Neural progenitor cell (in vitro differentiated cells): ENCODE measurements around the gene NGF. TPM values are rescaled to one million over a fixed set of nuclear protein-coding genes. Genes with fewer than 3 reads are reported as not detected.

Experiments
- DNase-seq: peaks from one replicate; pipeline ENCODE4 v3.0.0-alpha.2; 2016; ENCODE audit warnings: low spot score
- H2AFZ ChIP-seq: fragments of 200-600 bp; sonication (generic); replicated peaks from 2 replicates; pipeline ENCODE4 v1.6.1; 2016; ENCODE audit warnings: antibody characterized with exemption
- H3F3A ChIP-seq: fragments of 200-600 bp; sonication (generic); 2 replicates; pipeline ENCODE4 v1.6.1; 2016; ENCODE audit warnings: antibody characterized with exemption, low read depth
- H3K27ac ChIP-seq: fragments of 200-600 bp; sonication (generic); 2 replicates; pipeline ENCODE4 v1.5.1; 2016; ENCODE audit warnings: mild to moderate bottlenecking
- H3K27me3 ChIP-seq: fragments of 200-600 bp; sonication (generic); 2 replicates; pipeline ENCODE4 v1.6.1; 2016; ENCODE audit warnings: mild to moderate bottlenecking, moderate library complexity
- H3K36me3 ChIP-seq: fragments of 200-600 bp; sonication (generic); 2 replicates; pipeline ENCODE4 v1.5.1; 2016
- H3K4me1 ChIP-seq: fragments of 200-600 bp; sonication (generic); 2 replicates; pipeline ENCODE4 v1.6.1; 2016; ENCODE audit warnings: mixed run types
- H3K4me2 ChIP-seq: fragments of 200-600 bp; sonication (generic); 2 replicates; pipeline ENCODE4 v1.6.1; 2016
- H3K4me3 ChIP-seq: fragments of 200-600 bp; sonication (generic); 2 replicates; pipeline ENCODE4 v1.5.1; 2016
- H3K79me2 ChIP-seq: fragments of 200-600 bp; sonication (generic); 2 replicates; pipeline ENCODE4 v1.6.1; 2016; ENCODE audit warnings: low read depth
- H3K9ac ChIP-seq: fragments of 200-600 bp; sonication (generic); 2 replicates; pipeline ENCODE4 v1.6.1; 2016
- H3K9me3 ChIP-seq: fragments of 200-600 bp; sonication (generic); 2 replicates; pipeline ENCODE4 v1.5.1; 2016; ENCODE audit warnings: low read depth
- H4K20me1 ChIP-seq: fragments of 200-600 bp; sonication (generic); 2 replicates; pipeline ENCODE4 v1.6.1; 2016; ENCODE audit warnings: low read depth
- H3K27ac Mint-ChIP-seq: 3 replicates; pipeline ENCODE4 v1.8.0; 2021; ENCODE audit warnings: mixed read lengths
- H3K27me3 Mint-ChIP-seq: 2 replicates; pipeline ENCODE4 v1.8.0; 2022; ENCODE audit warnings: low read depth, mild to moderate bottlenecking, inconsistent platforms, moderate library complexity, mixed read lengths; ENCODE audit not compliant: insufficient read depth
- H3K36me3 Mint-ChIP-seq: 3 replicates; pipeline ENCODE4 v1.8.0; 2021; ENCODE audit warnings: mixed read lengths
- H3K4me1 Mint-ChIP-seq: 3 replicates; pipeline ENCODE4 v1.8.0; 2021; ENCODE audit warnings: mixed read lengths
- H3K4me3 Mint-ChIP-seq: 3 replicates; pipeline ENCODE4 v1.8.0; 2021; ENCODE audit warnings: mild to moderate bottlenecking, moderate library complexity, mixed read lengths
- H3K9me3 Mint-ChIP-seq: 3 replicates; pipeline ENCODE4 v1.8.0; 2020; ENCODE audit warnings: mixed read lengths
- EZH2 ChIP-seq: fragments of 200-600 bp; sonication (generic); IDR thresholded peaks from 2 replicates; pipeline ENCODE4 v1.6.1; 2017; ENCODE audit warnings: antibody characterized with exemption, mild to moderate bottlenecking, moderate library complexity
- EZH2phosphoT487 ChIP-seq: fragments of 200-600 bp; sonication (generic); IDR thresholded peaks from 2 replicates; pipeline ENCODE4 v1.6.1; 2017; ENCODE audit warnings: antibody characterized with exemption
- total RNA-seq: library from RNA; depleted of rRNA; stranded (reverse); fragments of >200 nt; gene quantifications from 2 replicates; pipeline ENCODE4 v1.2.3, GENCODE V29; 2015; ENCODE audit warnings: low replicate concordance
- TF ChIP-seq, protein P1 (sequence below): fragments of 200-600 bp; sonication (generic); IDR thresholded peaks from 2 replicates; pipeline ENCODE4 v1.5.1; 2017; ENCODE audit warnings: antibody characterized with exemption, mild to moderate bottlenecking

Gene NGF
- total RNA-seq, 1 donor from 2014 or later, result not detected

DNA sequence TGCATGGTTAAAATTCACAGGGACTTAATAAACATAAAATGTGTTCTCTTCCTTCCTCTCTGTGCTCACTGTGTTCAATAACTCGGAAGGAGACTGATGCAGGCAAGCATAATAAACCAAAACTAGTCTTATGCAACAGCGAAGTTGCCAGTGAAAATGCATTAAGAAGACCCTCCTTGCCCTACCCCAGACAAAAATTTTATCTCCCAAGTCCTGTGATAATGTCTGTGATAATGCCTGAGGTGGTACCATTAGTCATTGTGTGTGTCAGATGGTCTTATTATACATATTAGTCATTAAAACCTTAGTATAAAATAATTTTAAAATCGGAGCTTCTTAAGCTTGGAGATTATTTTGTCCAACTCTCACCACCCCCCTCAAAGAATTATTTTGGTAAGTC lies 97.8 kb downstream of the NGF start:
- Histone ChIP-seq H3K9ac (no peak overlapping the region), H4K20me1 (no peaks in the 10 kb centered on the region), H3F3A (no peaks in the 10 kb centered on the region), H3K27ac (no peak overlapping the region), H3K4me2 (no peak overlapping the region), H2AFZ (no peak overlapping the region), H3K4me3 (no peak overlapping the region), H3K9me3 (peaks cover 4% of the 10 kb centered on the region), H3K36me3 (peaks cover 4% of the 10 kb centered on the region), H3K79me2 (no peaks in the 10 kb centered on the region), H3K27me3 (no peaks in the 10 kb centered on the region), H3K4me1 (no peaks in the 10 kb centered on the region)
- Mint-ChIP-seq H3K27me3 (peaks cover 3% of the 10 kb centered on the region), H3K36me3 (no peaks in the 10 kb centered on the region), H3K9me3 (peaks cover 4% of the 10 kb centered on the region), H3K4me1 (no peaks in the 10 kb centered on the region), H3K4me3 (no peak overlapping the region), H3K27ac (no peak overlapping the region)
- no peak for TF ChIP-seq EZH2phosphoT487
- no peak for TF ChIP-seq EZH2
- TF ChIP-seq, protein P1, sequence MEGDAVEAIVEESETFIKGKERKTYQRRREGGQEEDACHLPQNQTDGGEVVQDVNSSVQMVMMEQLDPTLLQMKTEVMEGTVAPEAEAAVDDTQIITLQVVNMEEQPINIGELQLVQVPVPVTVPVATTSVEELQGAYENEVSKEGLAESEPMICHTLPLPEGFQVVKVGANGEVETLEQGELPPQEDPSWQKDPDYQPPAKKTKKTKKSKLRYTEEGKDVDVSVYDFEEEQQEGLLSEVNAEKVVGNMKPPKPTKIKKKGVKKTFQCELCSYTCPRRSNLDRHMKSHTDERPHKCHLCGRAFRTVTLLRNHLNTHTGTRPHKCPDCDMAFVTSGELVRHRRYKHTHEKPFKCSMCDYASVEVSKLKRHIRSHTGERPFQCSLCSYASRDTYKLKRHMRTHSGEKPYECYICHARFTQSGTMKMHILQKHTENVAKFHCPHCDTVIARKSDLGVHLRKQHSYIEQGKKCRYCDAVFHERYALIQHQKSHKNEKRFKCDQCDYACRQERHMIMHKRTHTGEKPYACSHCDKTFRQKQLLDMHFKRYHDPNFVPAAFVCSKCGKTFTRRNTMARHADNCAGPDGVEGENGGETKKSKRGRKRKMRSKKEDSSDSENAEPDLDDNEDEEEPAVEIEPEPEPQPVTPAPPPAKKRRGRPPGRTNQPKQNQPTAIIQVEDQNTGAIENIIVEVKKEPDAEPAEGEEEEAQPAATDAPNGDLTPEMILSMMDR, result no peak
- no peak for DNase-seq

- Mint-ChIP-seq H3K27me3 (peaks cover 3% of the 10 kb centered on the region), H3K4me1 (no peaks in the 10 kb centered on the region), H3K27ac (no peak overlapping the region), H3K36me3 (no peaks in the 10 kb centered on the region), H3K4me3 (no peak overlapping the region), H3K9me3 (no peaks in the 10 kb centered on the region)
- DNase-seq, result no peak
- Histone ChIP-seq H3K9me3 (no peaks in the 10 kb centered on the region), H4K20me1 (no peaks in the 10 kb centered on the region), H3K4me1 (no peaks in the 10 kb centered on the region), H3F3A (no peaks in the 10 kb centered on the region), H3K4me3 (no peak overlapping the region), H3K79me2 (no peaks in the 10 kb centered on the region), H3K4me2 (no peak overlapping the region), H2AFZ (no peak overlapping the region), H3K27me3 (no peaks in the 10 kb centered on the region), H3K9ac (no peak overlapping the region), H3K36me3 (no peaks in the 10 kb centered on the region), H3K27ac (no peak overlapping the region)
- TF ChIP-seq EZH2 (no peak), EZH2phosphoT487 (no peak)
- TF ChIP-seq, protein P1, result no peak
These were observed 98.6 kb downstream of the NGF start for GRCh38 chr1:115239426-115239825.

GRCh38 chr1:115239148-115239422 lies 99.0 kb downstream of the NGF start:
- Mint-ChIP-seq H3K27me3 (peaks cover 3% of the 10 kb centered on the region), H3K4me1 (no peaks in the 10 kb centered on the region), H3K4me3 (no peak overlapping the region), H3K36me3 (no peaks in the 10 kb centered on the region), H3K9me3 (no peaks in the 10 kb centered on the region), H3K27ac (no peak overlapping the region)
- no peaks in the 10 kb centered on the region for H3K9me3 ChIP-seq
- no peak for DNase-seq
- no peak overlapping the region for H3K9ac ChIP-seq
- H3K27me3 ChIP-seq, result no peaks in the 10 kb centered on the region
- H3K36me3 ChIP-seq, result no peaks in the 10 kb centered on the region
- H2AFZ ChIP-seq, result no peak overlapping the region
- no peak overlapping the region for H3K4me3 ChIP-seq
- H3K4me1 ChIP-seq, result no peaks in the 10 kb centered on the region
- no peaks in the 10 kb centered on the region for H3K79me2 ChIP-seq
- no peak for TF ChIP-seq EZH2phosphoT487
- no peak for TF ChIP-seq EZH2
- TF ChIP-seq, protein P1, result no peak
- no peak overlapping the region for H3K4me2 ChIP-seq
- no peaks in the 10 kb centered on the region for H4K20me1 ChIP-seq
- H3F3A ChIP-seq, result no peaks in the 10 kb centered on the region
- H3K27ac ChIP-seq, result no peak overlapping the region
